ENCODE measurements around the gene KIN. TPM values are rescaled to one million over a fixed set of nuclear protein-coding genes. Genes with fewer than 3 reads are reported as not detected.
"Not testable (repeated sequence)": the region's sequence is repeated elsewhere in the genome, so short reads cannot be mapped to it uniquely, and the experiment has no call there.

The KIN gene
- total RNA-seq, 2 donors from 2014 or later, result 7.3 to 11.0 TPM

DNA sequence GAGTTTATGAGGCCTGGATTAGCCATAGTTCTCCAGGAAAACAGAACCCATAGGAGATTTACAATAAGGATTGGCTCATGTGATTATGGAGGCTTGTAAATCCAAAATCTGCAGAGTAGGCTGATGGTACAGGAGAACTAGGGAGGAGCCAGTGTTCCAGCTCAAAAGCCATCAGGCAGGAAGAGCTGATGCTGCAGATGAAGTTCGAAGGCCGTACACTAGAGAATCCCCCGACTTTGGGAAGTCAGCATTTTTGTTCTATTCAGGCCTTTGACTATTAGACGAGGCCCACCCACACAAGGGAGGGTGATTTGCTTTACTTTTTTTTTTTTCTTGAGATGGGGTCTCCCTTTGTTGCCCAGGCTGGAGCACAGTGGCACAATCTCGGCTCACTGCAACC lies 37.6 kb downstream of the KIN start:
- DNase-seq (no peak), ATAC-seq (no peak)
- intact Hi-C loops (cut with DNase I), result no loop called here

DNA sequence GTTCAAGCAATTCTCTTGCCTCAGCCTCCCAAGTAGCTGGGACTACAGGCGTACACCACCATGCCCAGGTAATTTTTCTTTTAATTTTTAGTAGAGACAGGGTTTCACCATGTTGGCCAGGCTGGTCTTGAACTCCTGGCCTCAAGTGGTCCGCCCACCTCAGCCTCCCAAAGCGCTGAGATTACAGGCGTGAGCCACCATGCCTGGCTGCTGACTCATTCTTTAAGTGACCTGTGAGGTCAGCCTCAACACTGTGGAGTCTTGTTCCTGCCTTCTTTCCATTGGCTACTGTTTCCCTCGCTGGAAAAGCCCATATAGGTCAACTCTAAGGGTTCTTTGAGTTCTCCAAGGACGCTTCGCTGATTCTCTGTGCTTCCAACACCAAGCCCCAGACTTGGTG lies 39.2 kb downstream of the KIN start:
- intact Hi-C loops (cut with DNase I); ATAC-seq; DNase-seq: not testable (repeated sequence)

DNA sequence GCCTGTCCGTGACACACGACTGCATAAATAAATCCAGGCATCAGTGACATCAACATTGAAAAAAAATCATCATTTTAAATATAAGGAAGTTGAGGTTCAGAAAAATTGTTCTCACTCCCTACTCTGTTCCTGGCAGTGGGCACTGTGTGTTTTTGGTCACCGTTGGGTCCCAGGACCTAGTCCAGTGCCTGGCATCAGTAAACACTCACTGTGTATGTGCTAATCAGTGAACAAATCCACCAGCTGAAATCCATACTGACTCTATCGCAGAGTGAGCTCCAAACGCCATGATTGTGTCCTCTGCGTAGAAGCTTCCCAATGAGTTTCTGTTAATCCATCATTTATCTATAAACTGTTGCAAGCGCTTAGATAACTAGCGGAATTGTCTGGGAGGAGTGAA lies 43.5 kb downstream of the KIN start:
- DNase-seq (no peak), ATAC-seq (no peak)
- intact Hi-C loops (cut with DNase I), result no loop called here

DNA sequence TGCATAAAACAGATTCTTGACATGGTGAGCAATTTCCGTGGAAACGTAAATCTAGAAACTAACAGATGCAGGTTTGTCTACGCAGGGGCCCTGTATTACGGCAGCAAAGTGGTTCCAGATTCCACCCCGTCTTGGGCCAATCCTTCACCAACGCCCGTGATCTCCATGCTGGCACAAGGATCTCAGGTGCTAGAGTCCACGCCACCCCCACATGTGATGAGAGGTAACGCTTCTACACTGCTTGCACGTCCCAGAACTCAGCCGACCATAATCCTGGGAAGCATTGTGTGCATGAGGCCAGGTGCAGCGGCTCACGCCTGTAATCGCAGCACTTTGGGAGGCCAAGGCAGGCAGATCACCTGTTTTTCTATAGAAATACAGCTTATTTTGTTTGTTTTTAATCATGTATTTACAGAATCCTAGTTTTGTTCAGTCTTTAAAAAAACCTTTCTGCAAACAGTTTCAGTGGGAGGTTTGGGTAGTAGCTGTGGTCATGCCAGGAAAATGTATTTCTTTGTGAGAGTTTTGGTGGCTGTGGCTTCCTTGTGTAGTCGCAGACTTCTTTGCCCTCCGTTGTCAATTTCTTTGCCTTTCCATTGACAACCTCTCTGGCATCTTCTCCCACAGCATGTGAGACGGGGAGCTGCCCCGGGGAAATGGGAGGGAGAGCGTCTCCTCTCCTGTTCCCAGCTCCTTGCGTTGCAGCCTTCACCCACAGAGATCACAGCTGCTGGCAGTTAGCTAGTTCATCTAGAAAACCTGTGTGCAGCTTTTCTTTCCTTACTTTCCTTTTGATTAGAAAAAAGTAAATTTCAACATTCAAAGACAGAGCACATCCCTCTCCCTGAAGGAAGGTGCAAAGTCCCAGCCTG lies 49.0 kb downstream of the KIN start:
- intact Hi-C loops (cut with DNase I), result no loop called here
- no peak for DNase-seq
- no peak for ATAC-seq

DNA sequence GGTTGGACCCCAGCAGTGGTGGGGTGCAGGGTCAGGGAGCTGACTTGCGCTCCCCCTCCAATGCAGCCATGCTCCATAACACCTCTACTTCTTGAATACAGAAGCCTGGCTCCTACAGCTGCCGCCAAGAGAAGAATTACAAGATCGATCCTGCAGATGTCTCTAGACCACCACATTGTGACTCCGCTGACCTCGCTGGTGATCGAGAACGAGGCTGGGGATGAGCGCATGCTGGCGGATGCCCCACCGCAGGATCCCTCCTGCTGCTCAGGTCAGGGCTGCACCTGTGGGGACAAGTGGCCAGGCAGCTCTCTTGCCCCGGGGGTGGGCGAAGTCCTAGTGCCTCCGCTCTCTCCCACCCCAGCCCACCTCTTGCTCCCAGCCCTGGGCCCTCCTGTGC lies 53.0 kb downstream of the KIN start:
- no peak for DNase-seq
- intact Hi-C loops (cut with DNase I), result no loop called here
- no peak for ATAC-seq

DNA sequence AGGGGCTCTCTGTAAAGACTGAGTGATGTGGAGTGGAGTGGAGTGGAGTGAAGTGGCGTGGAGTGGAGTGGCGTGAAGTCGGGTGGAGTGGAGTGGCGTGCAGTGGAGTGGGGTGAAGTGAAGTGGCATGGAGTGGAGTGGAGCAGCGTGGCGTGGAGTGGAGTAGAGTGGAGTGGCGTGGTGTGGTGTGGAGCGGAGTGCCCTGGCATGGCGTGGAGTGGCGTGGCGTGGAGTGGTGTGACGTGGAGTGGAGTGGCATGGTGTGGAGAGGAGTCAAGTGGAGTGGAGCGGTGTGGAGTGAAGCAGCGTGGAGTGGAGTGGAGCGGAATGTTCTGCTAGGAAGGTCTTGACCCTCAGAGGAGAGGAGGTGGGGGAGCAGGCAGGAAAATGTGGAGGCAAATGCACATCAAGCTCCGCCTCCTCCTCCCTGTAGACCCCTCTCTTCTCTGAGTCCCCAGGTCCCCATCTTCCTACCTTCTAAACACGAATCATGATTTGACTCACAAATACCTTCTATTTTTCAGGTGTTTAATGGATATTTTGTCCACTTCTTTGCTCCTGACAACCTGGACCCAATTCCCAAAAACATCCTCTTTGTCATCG lies 64.8 kb downstream of the KIN start:
- no peak for DNase-seq
- ATAC-seq, result no peak
- intact Hi-C loops (cut with DNase I), result no loop called here

DNA sequence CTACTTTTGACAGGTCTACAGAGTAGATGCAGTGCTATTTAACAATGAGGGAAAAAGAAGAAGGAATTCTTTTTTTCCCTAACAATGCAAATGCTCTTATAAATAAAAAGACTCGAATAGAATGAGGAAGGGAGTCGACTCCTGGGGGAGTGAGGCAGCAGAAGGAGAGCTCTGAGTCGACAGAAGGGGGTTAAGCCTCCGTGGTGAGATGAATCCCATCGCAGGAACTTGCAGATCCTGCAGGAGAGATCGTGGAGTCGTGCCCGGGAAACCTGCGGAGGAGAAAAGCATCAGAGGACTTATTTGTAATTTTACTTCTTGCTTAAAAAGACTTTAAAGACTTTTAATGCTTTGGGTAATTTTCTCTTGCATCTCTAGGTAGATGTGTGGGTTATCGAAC lies 67.3 kb downstream of the KIN start:
- intact Hi-C loops (cut with DNase I), result no loop called here
- DNase-seq (no peak), ATAC-seq (no peak)

DNA sequence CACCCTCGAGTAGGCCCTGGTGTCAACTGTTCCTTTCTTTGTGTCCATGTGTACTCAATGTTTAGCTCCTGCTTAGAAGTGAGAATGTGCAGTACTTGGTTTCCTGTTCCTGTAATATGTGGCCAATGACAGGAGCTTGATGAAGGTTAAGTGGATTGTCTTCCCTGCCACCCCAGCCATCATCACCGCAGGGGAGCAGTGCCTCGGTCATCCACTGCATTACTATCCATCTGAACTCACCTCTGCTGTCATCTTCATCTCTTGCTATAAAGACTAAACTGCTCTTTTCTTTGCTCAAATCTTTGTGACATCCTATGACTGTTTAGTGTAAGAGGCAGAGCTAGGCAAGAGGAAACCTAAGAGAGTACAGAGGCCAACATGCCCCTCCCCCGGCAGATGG lies 69.1 kb downstream of the KIN start:
- DNase-seq (no peak), ATAC-seq (no peak)
- intact Hi-C loops (cut with DNase I), result no loop called here

DNA sequence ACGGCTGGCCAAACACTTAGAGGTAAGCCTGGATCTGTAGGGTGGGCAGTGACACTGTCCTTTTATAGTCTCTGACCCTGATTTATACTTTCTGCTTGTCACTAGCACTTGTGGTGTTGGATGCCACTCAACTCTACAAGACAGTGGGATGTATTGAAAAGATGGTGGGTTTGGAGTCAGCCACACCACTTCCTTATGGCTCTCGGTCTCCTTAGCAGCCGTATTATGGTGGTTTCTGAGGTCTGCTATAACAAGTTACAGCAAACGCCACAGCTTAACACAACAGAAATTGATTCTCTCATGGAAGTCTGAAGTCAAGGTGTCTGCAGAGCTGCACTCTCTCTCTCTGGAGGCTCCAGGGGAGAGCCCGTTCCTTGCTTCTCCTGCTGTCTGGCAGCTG lies 70.0 kb downstream of the KIN start:
- DNase-seq (no peak), ATAC-seq (no peak)
- intact Hi-C loops (cut with DNase I), result no loop called here

DNA sequence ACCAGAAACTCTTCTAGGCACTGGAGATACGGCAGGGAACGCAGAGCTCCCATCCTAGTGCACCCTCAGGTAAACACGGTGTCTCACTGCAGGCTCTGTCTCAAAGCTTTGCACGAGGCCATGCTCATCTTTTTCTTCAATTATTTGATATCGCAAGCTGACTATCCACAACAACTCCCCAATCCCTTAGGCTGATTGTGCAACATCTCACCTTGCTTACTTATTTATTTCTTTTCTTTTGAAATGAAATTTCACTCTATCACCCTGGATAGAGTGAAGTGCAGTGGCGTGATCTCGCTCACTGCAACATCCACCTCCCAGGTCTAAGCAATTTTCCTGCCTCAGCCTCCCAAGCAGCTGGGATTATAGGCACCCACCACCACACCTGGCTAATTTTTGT lies 72.3 kb downstream of the KIN start:
- intact Hi-C loops (cut with DNase I), result no loop called here
- ATAC-seq, result no peak
- DNase-seq, result no peak

DNA sequence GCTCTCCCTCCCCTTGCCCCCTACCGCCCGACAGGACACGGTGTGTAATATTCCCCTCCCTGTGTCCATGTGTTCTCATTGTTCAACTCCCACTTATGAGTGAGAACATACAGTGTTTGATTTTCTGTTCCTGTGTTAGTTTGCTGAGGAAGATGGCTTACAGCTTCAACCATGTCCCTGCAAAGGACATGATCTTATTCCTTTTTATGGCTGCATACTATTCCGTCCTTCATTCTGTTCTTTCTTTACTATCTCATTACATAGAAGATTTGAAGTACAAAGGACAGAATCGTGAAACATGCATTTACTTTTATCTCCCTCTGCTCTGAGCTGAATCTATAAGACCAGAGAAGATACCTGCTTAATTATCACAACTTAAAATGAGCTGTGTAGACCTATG lies 76.7 kb downstream of the KIN start:
- intact Hi-C loops (cut with DNase I); ATAC-seq; DNase-seq: not testable (repeated sequence)

DNA sequence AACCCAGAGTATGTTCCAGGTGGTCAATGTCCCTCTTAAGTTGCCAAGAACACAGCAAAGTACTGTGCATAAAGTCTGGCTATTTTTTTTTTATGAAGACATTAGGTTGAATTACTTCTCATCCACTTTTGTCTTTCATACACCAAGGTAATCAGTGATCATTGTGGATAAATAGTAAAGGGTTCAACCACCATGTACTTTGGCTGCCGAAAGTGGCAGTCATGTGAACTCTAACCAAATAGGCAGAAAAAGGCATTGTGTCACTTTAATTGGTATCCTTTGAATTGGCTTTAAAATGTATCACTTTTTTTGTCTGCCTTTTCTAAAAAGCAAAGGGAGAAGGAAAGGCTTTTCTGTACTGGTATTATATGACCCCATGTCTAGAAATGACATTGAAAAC lies 77.3 kb downstream of the KIN start:
- intact Hi-C loops (cut with DNase I), result no loop called here
- DNase-seq (no peak), ATAC-seq (no peak)

DNA sequence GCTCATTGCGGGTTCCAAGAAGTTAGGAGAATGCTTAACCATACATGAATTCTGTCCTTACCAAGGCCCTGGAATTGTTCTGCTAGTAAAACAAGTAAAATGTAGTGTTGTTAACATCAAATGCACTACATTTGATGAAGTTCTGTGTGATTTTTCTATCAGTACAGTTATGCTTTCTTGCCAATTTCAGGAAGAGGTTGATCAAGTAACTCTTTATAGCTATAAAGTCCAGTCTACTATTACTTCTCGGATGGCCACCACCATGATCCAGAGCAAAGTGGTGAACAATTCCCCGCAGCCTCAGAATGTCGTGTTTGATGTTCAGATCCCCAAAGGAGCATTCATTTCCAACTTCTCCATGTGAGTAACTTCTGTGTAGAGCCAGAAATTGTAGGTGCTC lies 79.0 kb downstream of the KIN start:
- ATAC-seq (no peak), DNase-seq (no peak)
- intact Hi-C loops (cut with DNase I), result no loop called here

DNA sequence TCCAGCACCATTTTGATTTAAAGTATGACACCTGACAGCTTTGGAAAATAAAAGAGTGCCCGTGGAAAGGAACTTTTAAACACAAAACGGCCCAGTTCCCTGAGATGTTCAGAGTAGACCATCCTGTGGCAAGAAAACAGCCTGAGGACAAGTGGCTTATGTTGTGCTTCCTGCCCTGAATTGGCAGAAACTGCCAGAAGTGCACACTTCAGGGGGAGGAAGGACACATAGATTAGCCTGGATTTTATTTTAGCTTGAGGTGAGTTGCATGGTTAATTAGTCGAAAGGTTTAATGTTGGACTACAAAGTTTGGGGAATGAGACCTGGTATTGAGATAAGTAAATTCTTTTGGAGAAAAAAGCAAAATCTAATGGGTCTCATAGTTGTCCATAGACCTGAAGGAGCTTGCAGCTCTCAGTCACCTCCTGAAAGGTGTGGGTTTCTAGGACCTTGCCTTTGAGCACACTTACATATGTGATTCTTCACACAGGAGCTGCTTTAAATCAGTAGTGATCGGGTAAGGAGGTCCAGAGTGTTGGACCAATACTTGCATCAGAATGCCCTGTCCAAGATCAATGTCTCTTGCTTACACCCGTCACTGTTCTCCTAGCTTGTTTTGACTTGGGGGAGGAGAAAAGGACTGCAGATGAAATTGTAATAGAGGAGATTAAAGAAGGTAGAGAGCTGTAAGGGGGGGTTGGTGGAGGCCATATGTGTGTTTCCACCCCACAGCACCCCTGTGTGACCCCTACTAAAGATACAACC lies 79.8 kb downstream of the KIN start:
- ATAC-seq, result no peak
- intact Hi-C loops (cut with DNase I), result no loop called here
- no peak for DNase-seq

DNA sequence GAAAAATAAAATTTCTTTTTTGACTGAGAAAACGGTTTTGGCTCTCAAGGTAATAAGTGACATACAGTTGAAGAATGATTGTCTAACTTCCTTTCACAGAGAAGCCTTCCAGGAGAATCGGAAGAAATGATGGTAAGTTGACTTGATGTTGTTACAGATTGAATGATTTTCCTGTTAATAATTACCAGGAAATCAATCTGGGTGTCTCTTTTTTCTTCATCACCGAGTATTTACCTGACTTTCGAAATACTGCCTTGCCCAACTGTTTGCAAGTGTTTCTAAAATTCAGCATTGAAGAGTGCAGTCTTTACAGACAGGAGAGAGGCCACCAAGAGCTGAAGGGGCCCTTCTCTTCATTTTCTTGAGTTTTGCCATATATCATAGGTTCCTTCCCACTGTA lies 80.7 kb downstream of the KIN start:
- intact Hi-C loops (cut with DNase I), result no loop called here
- ATAC-seq, result no peak
- DNase-seq, result no peak

DNA sequence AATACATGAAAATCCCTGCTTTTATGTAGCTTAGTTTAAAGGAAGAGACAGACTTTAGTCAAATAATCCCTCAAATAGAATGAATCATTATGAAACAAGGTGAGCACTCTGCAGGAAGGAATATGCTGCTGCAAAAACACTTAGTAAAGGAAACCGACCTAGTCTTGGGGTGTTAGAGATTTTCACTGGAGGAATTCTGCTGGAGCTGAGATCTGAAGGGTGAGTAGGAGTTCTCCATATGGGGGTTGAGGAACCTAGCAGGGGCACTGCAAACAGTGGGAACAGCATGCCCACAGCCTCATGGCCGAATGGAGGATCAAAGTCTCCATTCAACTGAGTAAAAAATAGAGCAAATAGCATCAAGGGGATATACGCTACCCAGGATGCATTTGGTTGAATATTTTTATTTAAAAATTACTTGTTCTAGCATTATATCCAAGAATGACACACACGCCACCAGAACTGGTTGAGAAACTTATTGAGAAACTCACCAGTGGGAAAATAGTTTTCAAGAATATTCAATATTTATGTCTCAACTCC lies 81.2 kb downstream of the KIN start:
- DNase-seq (no peak), ATAC-seq (no peak)
- intact Hi-C loops (cut with DNase I), result no loop called here

DNA sequence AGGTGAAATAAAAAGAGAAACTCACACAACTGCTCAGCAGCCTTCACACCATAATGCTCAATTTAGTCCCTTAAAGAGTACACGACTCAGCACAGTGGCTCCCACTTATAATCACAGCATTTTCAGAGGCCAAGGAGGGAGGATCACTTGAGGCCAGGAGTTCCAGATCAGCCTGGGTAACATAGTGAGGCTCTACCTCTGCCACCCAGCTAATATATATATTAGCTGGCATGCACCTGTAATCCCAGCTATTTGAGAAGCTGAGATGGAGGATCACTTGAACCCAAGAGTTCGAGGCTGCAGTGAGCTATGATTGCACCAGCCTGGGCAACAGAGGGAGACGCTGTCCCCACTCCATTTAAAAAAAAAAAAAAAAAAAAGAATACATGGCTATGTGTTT lies 82.5 kb downstream of the KIN start:
- DNase-seq (no peak), ATAC-seq (no peak)
- intact Hi-C loops (cut with DNase I), result no loop called here

DNA sequence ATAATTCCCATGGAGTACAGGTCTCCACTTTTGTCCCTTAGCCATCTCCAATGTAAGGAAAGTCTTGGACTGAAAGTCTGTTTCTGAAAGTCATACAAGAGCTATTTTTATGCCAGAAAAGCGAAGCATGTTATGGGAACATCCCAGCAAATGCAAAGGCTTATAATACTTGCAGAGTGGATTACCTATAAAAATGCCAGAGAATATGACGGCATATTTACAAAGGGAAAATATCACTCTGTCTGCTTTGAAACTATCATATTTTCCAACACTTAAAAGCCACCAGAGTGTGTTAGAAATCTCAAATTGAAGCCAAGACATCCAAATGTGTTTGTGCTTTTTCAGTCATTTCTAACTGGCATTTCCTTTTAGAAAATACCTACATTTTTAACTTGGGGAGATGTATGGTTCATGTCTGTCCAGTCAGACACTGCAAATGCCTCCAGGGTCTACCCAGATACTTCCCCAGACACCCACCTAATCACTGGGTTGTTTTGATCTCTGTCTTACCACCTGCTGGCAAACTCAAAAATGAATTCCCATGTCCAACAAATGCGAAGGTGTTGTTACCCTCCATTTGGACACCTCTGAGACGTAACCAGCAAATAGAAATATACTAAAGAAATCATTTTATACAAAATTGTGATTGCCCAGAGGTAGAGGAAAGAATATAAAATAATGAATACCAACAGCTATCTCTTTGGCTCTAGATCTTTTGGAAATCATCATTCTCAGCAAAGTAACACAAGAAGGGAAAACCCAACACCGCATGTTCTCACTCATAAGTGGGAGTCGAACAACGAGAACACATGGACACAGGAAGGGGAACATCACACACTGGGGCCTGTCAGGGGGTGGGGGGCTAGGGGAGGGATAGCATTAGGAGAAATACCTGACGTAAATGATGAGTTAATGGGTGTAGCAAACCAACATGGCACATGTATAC lies 83.4 kb downstream of the KIN start:
- no peak for ATAC-seq
- intact Hi-C loops (cut with DNase I), result no loop called here

DNA sequence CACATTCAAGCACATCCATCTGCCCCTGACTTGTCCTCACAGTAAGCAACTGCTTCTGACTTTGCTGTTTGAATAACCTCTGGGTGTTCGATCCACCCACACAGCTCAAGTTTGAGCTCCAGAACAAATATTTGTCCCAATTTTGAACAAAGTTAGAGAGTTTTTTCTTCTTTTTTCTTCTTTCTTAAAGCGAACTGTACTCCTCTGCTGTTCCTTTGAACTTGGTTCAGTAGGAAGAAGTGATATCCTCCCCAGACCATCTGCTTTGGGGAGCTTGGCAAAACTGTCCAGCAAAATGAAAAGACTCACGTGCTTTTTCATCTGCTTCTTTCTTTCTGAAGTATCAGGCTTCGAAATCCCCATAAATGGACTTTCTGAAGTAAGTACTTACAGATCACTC lies 84.7 kb downstream of the KIN start, which contains the start of gene ITIH2:
ITIH2 (plus strand) TSS at position 177 of the 400 bp plus-strand sequence; CDS start at position 296, 119 bp downstream.
- DNase-seq (no peak), ATAC-seq (no peak)
- intact Hi-C loops (cut with DNase I), result no loop called here

More for the DNA sequence above, 83.4 kb downstream of the KIN start:
- no peak for DNase-seq
